NCI-H748 (cell line): ENCODE measurements around the gene CORO2A.
"Not testable (repeated sequence)": the region's sequence is repeated elsewhere in the genome, so short reads cannot be mapped to it uniquely, and the experiment has no call there.

Experiments
- DNase-seq: peaks from one replicate; lab custom pipeline; 2025; ENCODE audit not compliant: unreplicated experiment; lab: John Stamatoyannopoulos, UW

CORO2A gene

DNA sequence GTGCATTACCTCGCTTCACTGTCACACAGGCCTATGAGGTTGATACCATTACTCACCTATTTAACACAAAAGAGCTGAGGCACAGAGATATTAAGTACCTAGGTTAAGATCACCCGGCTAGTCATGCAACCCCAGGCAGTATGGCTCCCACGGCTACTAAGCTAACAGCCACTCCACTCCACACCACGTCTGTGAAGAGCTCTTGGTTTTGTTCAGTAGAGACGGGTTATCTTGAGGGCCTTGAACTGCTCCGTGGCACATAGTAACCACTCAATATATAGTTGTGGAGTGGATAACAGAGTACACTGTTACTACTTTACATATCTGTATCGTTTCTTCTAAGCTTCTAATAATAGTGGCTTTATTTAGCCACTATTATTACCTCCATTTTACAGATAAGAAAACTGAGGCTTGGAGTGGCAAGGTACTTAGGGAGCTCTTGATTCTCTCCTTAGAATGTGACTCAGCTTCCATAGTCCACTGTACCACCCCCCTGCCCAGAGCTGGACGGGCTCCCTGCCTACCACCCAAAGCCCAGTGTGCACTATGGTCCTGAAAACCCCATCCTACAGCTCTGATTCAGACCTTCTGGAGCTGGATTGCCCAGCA lies 1.0 kb upstream of the CORO2A start:
- no peak for DNase-seq

DNA sequence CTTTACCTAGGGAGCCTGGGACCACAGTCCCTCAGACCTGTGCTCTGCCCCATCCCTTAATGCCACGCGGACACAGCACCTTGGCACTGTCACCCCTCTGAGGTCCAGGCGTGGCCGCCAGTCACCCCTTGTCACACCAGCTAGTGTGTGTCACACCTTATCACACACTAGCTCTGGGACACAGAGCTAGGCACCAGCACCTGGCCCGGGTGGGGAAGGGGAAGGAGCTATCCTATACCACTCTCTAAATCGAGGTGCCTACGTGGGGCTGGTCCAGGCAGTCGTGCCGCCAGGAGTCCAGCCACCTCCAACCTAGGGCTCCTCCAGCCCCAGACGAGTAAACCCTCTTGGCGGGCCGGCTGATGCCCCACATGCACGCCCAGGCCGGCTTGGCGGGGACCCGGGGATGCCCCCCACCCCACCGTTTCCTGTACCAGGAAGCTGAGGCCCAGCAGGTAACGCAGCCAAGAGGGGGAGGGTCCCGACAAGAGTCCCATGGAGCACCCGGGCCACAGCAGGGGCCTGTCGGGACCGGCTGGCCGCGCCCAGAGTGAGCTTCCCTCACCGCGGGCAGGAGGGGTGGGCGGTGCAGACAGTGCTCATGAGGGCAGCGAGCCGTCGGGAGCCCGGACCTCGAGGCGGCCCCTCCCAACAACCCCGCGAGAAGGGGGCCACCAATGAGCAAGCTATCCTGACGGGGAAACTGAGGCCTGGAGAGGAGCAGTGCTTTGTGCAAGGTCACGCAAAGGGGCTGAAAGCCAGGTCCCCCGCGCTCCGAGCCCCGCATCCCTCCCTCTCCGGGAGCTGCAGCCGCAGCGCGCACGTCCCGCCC lies 550 bp downstream of the CORO2A start:
- peak; percentile 23 for DNase-seq

DNA sequence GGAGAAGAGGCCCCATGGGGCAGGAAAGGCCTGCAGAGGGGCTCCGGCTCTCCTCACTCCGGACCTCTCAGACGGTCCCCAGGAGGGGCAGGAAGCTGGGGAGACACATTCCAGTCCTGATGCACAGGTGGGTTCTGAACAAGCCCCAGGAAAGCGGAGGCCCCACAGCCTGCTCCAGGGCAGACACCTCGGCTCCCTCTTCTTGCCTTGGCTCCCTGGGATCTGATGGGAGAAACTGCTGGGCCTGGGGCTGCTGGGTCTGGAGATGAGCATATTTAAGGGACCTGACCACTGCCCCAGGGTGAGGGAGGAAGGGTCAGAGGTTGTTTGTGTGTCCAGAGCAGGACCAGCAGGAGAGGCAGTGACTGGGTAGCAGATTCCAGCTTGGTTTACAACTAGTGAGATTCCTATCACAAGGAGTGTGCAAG lies 1.2 kb downstream of the CORO2A start:
- no peak for DNase-seq

DNA sequence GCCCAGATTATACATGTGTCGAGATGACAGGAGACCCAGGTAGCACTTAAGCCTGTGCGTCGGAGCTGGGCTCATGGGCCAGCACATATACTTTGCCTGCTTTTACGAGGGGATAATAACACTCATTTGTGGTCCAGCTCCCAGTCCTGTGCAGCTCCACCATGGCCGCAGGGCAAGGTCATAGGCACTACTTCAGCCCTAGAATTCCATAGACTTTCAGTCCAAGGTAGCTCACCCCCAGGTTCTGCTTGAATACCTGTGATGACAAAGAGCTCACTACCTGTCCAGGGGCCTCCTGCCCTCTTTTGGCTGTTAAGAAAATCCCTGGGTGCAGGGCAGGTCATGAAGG lies 1.7 kb downstream of the CORO2A start:
- no peak for DNase-seq

DNA sequence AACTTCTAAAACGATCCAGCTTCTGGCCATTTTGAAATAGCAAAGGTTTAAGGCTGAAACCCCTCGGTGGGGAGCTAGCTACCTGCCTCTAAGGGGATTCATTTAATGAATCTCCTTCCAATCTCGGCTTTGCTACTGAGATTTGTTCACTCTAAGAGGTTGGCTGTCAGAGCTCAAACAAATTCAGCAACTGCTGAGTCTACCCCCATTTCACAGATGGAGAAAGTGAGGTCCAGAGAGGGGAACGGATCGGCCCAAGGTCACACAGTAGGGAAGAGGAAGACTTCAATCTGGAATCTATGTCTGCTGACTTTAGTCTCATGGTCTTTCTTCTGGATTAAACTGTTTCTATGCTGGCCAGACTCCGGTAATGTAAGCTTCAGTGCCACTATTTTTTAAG lies 3.0 kb downstream of the CORO2A start:
- no peak for DNase-seq

DNA sequence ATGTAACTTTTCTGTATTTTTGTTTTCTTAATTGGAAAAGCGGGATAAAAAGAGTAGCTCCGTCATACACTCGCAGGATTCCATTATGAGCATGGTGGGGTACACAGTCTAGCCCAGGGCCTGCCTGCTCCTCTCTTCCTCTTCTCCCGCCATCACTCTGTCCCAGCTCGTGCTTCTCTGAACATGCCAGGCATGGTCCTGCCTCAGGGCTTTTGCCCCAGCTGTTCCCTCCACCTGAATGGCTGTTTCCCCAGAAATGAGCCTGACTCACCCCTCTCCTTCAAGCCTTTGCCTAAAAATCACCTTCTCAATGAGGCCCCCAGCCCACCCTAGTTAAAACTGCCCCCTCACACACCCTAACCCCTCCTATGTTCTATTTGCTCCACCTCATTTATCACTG lies 4.5 kb downstream of the CORO2A start:
- DNase-seq, result no peak

DNA sequence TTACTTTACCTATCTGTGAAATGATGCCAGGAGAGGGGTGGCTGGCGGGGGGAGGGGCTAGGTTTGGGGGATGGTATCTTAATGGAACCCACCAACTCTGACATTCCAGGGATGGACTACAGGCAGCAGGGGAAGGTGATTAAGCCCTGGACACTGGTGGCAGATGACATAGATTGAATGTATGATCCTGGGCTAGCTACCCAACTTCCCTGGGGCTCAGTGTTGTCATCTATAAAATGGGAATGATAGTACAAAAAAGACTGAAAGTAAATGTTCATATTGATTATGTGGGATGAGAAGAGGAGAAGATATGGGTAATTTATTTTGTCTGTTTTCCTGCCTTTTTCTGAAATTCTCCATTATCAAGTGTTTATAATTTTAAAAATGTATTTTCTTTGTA lies 6.2 kb downstream of the CORO2A start:
- DNase-seq, result no peak

DNA sequence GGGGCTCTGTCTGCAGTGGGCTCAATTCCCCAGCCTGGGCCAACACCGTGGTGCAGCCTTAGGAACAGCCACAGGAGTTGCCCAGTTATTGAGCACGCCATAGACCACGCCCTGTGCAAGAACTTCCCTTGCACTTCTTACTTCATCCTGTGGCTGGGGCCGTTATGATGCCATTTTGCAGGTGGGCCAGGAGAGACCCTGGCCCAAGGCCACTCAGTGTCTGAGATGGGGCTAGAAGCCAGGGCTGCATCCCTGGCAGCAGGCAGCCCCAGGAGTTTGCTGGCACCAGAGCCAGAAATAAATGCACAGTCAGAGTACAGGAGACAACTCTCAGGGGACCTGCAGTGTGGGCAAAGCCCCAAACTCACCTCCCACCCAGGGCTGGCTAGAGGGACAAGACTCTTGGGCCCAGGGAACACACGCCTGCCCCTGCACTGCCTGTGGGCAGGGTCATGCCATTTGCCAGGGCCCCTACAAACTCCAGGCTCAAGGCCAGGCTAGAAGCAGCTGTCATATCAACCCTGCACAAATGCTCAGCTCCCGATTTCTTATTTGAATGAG lies 6.7 kb downstream of the CORO2A start:
- DNase-seq, result no peak

DNA sequence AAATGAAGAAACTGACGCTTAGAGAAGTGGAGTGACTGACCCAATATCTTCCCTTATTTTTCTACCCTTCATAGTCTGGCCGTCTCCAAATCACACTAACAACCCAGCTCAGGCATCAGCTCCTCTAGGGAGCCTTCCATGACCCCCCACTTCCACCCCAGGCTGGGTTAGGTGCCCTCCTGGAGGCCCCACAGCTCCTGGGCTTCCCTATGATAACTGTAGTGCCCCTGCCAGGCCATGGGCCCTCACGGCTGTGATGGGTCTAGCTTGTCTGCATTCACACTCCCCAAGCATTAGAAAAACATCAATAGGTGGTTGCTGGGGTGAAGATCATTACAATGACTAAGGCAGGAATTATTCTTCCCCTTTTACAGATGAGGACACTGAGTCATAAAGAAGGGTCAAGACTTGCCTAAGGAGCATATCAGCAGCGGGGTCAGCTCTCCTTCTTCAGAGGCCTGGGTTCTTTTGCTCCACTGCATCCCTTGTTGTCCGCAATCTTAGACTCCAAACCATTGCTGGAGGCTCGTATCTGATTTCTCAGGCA lies 7.3 kb downstream of the CORO2A start:
- no peak for DNase-seq

DNA sequence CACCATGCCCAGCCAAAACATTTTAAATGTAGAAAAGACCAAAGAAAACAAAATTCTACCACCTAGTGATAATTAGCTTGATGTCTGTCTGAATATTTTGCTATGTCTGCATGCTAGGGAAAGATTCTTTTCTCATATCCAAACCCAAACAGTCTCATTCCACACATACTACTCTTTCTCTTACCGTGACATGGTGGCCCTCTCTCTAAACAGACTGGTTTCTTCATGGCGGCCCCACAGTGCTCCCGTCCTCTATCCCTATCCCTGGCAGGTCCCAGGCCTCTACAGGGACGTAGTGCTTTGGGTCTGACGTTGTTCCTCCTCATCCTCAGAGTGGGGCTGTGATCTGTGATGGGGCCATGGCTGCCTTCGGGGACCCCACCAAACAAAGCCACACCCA lies 8.1 kb downstream of the CORO2A start:
- DNase-seq, result no peak

DNA sequence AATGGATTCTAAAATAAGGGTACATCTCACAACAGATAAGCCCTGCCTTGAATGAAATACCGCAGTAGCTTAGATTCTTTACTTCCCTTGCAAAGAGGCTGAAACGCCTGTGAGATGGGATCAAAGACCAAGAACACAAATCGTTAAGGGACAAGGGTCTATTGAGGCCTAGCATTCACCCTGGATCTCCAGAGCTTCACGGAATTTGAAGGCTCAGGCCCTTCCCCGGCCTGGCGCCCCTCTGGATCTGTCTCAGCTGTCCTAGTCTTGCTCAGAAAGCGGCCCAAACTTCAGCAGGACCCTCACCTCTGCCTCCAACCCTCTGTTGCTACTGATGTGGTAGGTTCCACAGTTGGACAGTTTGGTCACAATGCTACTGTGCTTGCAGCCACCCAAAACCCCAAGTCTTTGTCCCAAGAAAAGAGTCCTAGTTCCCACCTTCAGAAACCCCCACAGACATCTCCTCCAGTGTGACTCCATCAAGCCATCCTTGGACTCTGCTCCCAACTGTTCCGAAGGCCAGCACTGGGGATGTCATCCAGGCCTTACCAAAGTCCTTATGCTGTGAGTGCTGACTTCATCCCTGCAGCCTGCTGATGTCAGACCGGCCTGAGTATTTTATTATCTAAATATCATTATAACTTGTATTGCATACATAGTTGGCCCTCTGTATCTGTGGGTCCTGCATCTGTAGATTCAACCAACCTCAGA lies 9.4 kb downstream of the CORO2A start:
- DNase-seq, result no peak

DNA sequence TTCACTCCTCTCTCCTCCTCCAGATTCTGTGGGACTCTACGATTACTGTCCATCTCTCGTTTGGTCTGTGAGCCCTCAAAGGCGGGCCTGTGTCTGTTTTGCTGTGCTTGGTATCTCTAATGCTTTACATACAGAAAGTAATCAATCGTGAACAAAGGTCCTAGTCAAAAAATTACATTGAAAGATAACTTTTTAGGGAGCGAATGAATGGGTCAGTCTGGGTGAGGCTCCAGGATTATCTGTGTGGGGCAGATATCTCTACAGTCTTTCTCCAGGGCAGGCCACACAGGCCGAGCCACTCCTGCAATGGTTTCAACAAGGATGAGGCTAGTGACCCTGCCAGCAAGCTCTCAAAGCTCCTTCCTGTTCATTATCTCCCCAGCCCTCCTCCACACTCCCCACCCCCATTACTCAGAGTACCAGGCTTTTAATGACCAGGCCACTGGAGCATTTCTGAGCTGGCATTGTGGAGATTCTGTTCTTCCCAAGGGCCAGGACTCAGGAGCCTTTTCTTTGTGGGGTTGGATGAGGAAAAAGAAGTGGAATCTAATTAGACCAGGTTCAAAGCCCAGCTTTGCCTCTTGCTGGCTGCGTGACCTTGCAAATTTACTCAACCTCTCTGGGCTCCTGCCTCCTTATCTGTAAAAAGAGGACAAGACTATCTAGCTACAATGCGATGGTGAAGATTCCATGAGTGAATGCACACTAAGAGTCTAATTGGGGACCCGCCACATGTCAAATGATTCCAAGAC lies 10.2 kb downstream of the CORO2A start:
- DNase-seq, result no peak

DNA sequence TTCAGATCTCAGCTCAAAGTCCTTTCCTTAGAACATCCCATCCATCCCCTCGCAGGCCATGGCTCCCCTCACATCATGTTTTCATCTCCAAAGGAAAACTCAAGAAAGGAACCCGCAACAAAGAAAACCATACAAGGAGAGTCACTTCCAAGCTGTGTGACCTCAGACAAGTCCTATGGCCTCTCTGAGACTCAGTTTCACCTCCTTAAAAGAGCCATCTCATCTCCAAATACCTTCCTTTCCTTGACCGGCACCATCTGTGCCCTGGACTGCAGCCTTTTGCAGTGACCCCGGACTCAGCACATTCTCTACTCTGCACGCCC lies 10.7 kb downstream of the CORO2A start:
- no peak for DNase-seq

DNA sequence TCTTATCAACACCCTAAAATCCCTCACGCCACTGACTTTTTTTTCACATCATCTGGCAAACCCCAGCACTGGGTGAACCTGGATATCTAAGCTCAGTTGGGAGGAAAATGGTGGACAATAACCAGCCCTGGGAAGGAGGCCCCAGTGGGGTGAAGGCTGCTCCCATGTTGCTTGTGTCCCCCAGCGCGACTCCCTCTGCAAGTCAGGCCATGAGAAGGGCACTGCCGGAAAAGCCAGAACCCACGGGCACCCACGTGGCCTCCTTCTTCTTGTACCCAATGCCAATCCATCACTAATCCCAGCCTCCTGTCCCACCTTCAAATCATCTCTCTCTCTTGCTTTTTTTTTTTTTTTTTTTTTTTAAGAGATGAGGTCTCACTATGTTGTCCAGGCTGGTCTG lies 11.4 kb downstream of the CORO2A start:
- no peak for DNase-seq

DNA sequence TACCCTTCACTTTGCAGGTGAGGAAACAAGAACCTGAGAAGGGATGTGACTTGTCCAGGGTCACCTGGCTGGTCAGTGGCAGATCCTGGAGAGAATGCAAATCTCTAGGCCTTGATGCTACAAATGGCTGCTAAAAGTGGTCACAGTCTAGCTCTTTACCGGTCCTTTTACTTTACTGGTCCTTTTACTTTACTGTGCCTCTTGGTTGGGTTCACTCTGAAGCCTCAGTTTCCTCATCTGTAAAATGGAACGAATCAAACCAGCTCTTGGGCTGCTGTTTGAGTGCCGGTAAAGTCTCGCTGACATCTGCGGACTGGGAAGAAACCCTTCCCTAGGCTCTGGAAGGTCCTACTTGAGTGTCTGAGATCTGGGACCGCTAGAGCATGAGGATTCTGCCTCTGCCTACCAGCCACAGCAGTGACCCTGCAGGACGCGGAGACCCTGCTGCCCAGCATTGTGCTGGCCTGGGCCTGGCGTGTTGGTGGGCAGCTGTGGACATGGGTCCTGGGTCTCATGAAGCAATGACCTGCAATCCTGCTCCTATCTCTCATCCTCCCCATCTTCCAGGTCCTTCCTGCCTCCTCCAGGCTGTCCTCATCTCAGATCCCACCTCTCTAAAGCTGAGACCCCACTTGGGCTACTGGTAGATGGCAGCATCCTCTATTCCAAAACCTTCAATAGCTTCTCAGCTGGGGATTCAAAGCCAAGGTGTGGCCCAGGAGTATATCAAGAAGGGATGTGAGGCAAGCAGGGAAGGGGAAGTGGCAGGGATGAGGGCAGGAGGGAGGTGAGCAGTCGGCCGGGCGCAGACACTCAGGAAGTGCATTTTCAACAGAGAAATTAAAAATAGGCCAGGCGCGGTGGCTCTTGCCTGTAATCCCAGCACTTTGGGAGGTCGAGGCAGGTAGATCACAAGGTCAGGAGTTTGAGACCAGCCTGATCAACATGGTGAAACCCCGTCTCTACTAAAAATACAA lies 13.3 kb downstream of the CORO2A start:
- no peak for DNase-seq

DNA sequence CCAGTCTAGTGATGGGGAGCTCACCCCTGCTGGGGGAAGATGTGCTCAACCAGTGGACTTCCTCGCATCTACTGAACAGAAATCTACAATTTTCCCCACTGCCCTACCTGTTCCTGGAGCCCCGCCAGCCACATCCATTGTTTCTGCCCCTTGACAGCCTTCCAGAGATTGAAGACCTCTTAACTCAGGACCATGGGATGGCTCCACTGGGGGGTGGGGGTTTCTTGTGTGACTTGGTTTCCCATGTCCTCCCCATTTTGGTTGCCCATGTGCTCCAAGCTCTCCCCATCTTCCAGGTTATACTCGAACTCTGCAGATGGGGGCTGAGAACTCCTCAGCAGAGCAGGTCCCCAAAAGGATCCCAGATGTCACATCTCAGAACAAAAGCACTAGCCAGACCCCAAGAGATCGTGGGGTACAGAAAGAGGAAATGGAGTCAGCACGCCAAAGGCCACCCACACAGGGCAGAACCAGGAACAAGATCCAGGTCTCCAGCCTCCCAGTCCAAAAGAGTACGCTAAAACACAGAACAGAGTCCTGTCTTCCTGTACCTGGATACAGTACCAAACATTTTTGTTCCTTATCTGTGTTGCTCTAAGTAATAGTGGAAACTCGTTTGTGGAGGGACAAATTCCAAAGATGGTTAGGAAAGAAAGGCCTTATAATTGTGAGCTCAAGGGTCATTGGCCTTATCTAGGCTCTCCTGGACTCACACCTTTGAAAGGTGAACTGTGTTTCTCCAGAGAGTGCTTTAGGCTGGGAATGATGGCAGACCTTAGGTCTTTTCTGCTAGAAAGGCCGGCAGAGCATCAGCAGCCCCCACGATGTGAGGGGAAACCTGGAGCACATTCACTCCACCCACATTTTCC lies 15.8 kb downstream of the CORO2A start:
- DNase-seq, result no peak

DNA sequence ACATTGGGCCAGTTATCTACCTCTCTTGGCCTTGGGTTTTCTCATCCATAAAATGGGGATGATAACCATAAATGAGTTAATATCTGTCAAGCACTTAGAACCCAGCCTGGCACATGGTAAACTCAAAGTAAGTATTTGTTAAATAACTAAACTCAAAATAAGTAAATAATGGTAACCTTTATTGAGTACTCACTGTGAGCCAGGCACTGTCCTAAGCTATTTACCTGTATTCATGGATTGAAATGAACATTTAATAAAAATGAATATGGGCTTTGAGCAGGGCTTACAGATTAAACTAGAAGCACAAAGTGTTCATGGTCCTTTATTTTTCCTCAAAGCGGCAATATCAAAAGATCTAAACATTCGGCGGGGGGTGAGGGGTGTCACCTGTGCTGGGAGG lies 16.7 kb downstream of the CORO2A start:
- no peak for DNase-seq

DNA sequence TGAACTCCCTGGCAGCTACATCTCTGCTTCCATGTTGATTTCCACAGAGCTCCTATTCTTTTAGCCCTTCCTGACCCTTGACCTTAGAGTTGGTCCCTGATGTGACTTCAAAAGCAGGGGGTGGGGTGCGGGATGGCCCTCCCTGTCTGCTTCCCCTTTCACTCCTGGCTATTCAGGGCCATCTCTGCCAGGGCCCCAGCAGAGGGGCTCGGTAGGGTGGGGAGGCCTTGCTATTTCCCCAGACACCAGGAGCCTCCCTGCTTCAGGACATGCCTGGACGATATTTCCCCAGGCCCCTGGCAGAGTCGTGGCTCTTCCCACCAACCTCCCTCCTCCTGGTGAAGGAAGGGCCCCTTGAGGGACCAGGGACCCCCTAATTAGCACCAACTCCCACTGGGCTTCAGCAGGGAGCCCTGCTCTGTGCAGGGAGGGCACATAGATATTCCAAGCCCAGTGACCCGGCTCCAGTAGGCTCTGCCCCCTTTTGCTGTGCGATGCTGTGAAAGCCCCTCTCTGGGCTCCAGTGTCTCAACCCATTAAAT lies 17.3 kb downstream of the CORO2A start:
- DNase-seq, result no peak

DNA sequence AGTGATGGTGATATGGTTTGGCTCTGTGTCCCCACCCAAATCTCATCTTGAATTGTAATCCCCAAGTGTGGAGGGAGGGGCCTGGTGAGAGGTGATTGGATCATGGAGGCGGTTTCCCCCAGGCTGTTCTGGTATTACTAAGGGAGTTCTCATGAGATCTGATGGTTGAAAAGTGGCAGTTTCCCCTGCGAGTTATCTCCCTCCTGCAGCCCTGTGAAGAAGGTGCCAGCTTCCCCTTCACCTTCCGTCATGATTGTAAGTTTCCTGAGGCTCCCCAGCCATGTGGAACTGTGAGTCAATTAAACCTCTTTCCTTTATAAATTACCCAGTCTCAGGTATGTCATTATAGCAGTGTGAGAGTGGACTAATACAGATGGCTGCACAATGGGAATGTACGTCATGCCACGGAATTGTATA lies 17.9 kb downstream of the CORO2A start:
- not testable (repeated sequence) for DNase-seq
